H1 (cell line): ENCODE data around the gene OSBPL6. TPM values are rescaled to one million over a fixed set of nuclear protein-coding genes. Genes with fewer than 3 reads are reported as not detected.

Experiments
- ATF3 ChIP-seq: IDR thresholded peaks from 2 replicates; pipeline ENCODE4 v1.6.1; 2011; ENCODE audit warnings: low read depth, mild to moderate bottlenecking, low read length; ENCODE audit not compliant: insufficient read depth
- FOSL1 ChIP-seq: IDR thresholded peaks from 2 replicates; pipeline ENCODE4 v1.6.1; 2011; ENCODE audit warnings: mild to moderate bottlenecking, low read depth, low read length, moderate library complexity; ENCODE audit not compliant: insufficient read depth
- JUN ChIP-seq: IDR thresholded peaks from 2 replicates; pipeline ENCODE4 v1.6.1; 2011; ENCODE audit warnings: low read depth, mild to moderate bottlenecking, improper control_type of control experiment, low read length
- POU5F1 ChIP-seq: IDR thresholded peaks from 2 replicates; pipeline ENCODE4 v1.6.1; 2011; ENCODE audit warnings: low read depth, mild to moderate bottlenecking, low read length, moderate library complexity
- RAD21 ChIP-seq, 2 experiments: IDR thresholded peaks in 1 of 2; conservative IDR thresholded peaks in 1 of 2; 2 replicates each; pipeline ENCODE4 v1.6.1; 2011; ENCODE audit warnings: low read depth in 2 of 2, low read length in 2 of 2, improper control_type of control experiment in 1 of 2, inconsistent platforms in 1 of 2, mild to moderate bottlenecking in 1 of 2, moderate library complexity in 1 of 2
- RNF2 ChIP-seq: fragments of 200-900, 300-1000 bp; sonication (generic); IDR thresholded peaks from 2 replicates; pipeline ENCODE4 v1.7.1; 2016; ENCODE audit warnings: borderline replicate concordance, low read depth, mild to moderate bottlenecking, antibody characterized with exemption, low read length; ENCODE audit not compliant: poor library complexity, severe bottlenecking; ENCODE audit errors: missing control alignments
- SIN3A ChIP-seq, 2 experiments: IDR thresholded peaks in 1 of 2; conservative IDR thresholded peaks in 1 of 2; 2 replicates each; pipeline ENCODE4 v1.6.1; 2011 to 2012; ENCODE audit warnings: low read length in 2 of 2, improper control_type of control experiment in 1 of 2, low read depth in 1 of 2, mild to moderate bottlenecking in 1 of 2
- TEAD4 ChIP-seq: IDR thresholded peaks from 2 replicates; pipeline ENCODE4 v1.6.1; 2012; ENCODE audit warnings: low read depth, low read length, inconsistent platforms, mixed read lengths
- polyA plus RNA-seq, 7 experiments: library from polyadenylated mRNA; depleted of rRNA in 3 of 7; stranded (reverse) in 5 of 7; unstranded in 2 of 7; fragments of >200 nt in 5 of 7; fragments of 200-250 nt in 2 of 7; gene quantifications; 1 replicate in 5 of 7; 2 replicates in 1 of 7; 4 replicates in 1 of 7; pipeline versions ENCODE4 v1.2.1 to v1.2.3, GENCODE V29; 2011 to 2013; ENCODE audit warnings: missing spikeins in 2 of 7, mixed read lengths in 2 of 7
- total RNA-seq: library from RNA; stranded (reverse); fragmentation: NEBNext Ultra II Directional; extraction: Animal tissue kit (Norgen Biotek cat#: 25700); gene quantifications from 2 replicates; pipeline ENCODE4 v1.2.1, GENCODE V29; 2021

OSBPL6 gene
- total and polyA plus RNA-seq, 2 of the 8 experiments (the other 6 are each of a cell fraction or from before 2014, with no cell fraction given) = 1.7 to 5.6 TPM

- TF ChIP-seq RAD21 (IDR thresholded peaks at IDR 0.05 in 1 of 2, conservative IDR thresholded peaks at IDR 0.05 in 1 of 2; ENCODE audit: low read depth in 2 of 2, low read length in 2 of 2) (no peak), POU5F1 (no peak), ATF3 (no peak), RNF2 (no peak), SIN3A (conservative IDR thresholded peaks at IDR 0.05 in 1 of 2, IDR thresholded peaks at IDR 0.05 in 1 of 2; ENCODE audit: low read depth in 1 of 2, low read length in 2 of 2) (no peak), TEAD4 (no peak), JUN (no peak), FOSL1 (no peak)
Observed at GRCh38 chr2:178199334-178199733, 5.0 kb downstream of the OSBPL6 start (continued).
